Activated naive CD4-positive, alpha-beta T cell treated with Interleukin-2 at 50 U/mL for 16 hours (primary cell): ENCODE data around the gene BPIFB6.

Experiments used
- DNase-seq: peaks from one replicate; pipeline ENCODE4 v3.0.0-alpha.2; 2020

BPIFB6 gene

DNA sequence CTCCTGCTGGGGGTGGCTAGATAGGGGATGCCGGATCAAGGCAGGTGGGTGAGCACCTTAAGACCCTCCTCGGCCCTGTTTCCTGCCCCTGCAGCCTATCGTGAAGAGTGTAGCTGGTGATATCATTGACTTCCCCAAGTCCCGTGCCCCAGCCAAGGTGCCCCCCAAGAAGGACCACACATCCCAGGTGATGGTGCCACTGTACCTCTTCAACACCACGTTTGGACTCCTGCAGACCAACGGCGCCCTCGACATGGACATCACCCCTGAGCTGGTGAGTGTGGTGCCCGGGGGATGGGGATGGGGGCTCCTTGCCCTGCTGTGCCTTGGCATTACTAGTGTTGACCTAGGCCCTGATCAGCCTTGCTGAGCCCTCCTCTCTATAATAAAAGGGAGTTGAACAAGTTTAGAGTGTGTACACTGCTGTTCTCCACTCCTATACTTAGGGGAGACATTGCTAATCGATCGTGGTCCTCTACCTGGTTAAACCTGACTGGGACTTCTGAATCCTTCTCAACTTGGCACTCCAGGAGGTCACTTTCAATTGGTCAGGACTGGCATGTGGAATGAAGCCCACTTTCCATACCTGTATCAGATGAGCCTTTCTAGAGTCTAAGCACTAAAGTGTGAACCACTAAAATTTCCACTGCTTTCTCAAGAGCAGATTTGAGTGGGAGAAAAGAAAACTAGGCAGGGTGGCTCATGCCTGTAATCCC, 33.3 kb downstream of the BPIFB6 start:
- no peak for DNase-seq

DNA sequence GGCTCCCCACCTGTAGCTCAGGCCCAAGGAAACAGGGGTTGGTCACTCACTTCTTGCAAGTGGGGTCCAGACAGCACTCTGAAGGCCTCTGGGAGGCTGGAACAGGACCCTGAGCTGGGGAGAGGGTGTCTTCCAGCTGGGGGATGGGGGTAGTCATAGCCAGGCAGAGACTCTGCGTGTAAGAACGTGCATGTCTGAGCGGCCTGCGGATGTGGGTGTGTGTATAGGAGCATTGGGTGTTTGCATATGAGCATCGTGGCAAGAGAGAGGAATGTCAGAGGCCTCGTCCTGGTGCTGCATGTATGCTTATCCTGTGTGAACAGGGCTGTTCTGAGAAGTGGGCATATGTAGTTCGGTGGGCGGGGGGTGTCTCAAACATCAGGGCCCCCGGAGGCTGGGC, 34.3 kb downstream of the BPIFB6 start:
- DNase-seq: no peak

DNA sequence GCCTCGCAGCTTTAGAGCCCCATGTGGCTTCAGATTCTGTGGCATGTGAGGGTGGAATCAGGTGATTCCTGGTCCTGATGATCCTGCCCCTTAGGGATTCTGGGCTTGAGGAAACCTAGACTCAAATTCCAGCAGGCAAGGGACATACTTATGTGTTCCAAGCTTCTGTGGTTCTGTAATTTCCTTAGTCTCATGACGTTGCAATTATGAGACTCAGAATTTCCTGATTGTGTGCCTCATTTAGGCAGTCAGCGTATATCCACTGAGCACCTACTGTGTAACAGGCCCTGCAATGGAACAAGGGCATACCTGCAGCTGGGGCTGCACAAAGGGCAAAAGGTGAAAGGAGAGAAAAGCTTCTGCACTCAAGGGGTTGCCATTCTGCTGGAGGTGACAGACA, 36.4 kb downstream of the BPIFB6 start:
- DNase-seq: no peak

DNA sequence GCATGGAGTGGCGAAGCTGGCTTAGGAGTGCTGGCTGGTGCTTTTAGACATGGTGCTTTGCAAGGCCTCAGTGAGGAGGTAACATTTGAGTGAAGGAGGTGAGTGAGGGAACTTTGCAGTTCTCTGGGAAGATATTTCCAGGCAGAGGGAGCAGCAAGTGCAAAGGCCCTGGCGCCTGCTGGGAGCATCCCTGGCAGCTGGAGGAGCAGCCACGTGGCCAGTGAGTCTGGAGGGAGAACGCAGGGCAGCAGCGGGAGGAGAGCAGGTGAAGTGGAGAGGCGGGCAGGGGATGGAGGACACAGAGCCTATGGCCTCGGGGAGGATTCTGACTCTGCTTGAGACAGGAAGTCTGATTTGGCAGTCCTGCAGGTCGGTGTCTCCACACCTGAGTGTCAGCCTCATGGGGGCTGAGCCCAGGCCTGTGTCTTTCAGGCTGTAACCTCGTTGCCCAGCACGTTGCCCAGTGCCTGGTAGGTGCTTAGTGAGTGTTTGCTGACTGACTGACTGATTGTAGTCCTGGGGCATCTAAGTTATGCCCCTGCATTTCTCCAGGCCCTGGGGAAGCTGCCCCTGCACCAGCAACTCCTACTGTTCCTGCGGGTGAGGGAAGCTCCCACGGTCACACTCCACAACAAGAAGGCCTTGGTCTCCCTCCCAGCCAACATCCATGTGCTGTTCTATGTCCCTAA, 36.9 kb downstream of the BPIFB6 start:
- DNase-seq: no peak

DNA sequence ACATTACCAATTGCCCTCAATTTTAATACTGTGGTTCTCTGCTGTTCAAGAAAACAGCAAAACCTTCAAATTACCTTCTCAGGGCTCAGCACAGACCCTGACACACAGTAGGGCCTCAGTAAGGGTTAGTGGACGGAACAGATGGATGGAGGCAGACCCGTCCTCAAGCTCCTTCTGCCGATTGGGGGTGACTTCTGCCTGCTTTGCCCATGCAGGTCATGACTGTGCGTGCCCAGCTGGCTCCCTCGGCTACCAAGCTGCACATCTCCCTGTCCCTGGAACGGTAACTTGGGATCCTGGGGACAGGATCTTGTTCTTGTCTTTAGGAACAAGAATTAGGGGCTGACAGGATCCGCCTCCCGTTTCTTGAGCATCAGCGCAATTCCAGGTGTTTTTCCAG, 38.2 kb downstream of the BPIFB6 start:
- no peak for DNase-seq

DNA sequence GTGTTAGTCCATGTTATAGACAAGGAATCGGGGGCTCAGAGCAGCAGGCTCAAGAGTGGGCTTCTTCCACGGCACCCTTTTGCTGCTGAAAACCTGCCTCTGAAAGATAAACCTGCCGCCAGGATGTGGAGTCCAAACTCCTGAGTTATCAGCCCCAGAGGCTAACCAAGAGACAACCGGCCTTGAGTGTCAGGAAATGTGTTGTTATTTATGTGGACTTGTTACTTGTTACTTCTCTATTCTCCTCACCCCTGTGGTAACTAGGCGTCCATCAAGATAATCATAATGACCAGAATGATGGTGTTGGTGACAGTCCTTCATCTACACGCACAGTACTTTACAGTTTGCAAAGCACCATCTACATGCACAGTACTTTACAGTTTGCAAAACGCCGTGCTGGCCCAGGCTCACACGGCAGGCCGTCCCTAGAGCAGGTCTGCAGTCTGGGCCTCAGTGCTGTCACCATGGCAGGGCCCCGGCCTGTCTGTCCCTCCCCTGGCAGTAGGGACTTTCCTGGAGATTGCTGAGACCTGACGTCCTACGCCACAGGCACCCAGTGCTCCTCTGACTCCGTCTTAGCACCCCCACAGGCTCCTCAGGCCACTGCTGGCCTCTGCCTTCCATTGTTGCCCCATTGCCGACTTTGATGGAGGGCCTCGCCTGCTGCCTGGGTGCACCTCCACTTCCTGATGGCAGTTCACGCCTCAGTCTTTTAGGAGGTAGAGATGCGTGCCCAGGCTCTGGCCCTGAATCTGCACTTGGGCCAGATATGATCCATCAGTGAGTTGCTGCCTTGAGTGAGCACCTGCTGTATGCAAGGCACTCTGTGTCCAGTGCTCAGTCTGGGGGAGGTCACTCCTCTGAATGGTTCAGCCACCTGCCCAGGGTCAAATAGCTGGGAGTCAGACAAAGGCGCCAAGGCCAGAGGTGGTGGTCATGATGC, 38.9 kb downstream of the BPIFB6 start:
- DNase-seq: no peak

DNA sequence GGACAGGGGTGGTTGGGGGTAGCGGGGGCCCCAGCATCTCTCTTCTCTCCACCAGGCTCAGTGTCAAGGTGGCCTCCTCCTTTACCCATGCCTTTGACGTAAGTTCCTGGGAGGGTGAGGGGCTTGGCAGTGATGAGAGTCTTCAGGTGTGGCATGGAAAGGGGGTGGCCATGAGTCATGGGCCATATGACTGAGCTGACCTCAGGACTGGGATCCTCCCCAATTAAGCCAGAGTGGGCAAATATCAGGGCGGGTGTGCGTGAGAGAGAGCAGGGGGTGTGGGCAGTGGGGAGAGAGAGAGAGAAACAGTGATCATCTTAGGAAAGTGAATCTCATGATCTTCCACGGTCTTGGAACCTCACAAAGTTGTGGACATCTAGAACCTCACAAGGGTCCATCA, 39.8 kb downstream of the BPIFB6 start:
- no peak for DNase-seq

DNA sequence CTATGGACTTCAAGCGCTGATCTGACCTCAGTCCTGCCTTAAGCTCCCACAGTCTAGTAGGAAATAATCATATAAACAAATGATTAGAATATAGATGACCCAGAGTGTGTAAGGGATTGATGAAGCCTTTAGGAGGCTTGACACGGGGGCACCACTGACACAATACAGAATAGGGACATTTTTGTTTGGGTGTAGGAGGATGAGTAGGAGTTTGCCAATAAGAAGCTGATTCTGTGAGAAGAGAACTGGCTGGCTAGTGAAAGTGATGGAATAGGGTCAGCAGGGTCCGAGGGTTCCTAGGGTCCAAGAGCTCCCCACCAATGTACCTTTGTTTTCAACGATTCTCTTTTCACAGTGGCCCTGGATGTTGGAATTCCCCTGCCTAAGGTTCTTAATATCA, 40.9 kb downstream of the BPIFB6 start:
- no peak for DNase-seq

DNA sequence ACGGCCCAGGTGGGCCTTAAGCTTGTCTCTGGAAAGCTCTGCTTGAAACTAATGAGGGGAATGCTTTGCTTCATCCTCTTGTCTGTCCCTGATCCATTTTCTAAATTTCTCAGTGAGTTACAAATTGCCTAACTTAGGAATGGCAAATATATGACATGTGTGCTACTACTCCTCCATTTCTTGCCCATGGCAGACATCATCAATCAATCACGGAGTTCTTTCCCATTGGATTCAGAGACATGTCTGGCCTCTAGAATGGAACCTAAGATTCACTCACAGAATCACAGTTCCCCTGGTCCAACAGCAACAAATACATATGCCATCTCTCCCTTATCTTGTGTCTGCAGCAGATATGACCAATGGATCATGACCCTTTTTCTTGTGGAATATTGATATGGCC, 41.4 kb downstream of the BPIFB6 start:
- no peak for DNase-seq

DNA sequence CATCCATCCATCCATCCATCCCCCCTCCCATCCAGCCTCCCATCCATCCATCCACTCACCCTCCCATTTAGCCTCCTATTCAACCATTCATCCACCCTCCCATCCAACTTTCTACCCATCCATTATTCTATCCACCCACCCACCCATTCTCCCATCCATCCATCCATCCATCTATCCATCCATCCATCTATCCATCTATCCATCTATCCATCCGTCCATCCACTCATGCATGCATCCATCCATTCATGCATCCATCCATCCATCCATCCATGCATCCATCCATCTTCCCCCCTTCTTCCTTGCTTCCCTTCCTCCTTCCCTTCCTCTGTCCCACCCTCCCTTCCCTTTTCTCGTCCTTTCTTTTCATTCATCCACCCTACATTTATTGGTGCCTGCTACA, 43.2 kb downstream of the BPIFB6 start:
- DNase-seq: no peak

DNA sequence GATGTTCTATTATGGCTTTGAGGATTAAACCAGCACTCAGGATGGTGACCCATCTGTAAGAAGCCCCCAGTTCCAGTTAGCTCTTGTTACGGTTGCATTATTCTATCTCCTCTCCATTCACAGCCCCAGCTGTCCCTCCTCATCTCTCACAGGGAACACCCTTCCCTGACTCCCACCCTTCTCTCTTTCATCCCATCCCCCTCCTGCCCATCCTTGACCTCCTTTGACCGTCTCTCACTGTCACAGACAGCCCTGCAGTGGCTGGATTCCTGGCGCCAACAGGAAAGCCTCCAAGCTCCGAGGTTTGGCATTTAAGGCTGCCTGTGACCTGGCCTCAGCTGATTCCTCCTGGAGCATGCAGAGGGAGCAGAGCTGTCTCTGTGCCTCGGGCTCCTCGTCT, 43.8 kb downstream of the BPIFB6 start:
- DNase-seq: no peak

DNA sequence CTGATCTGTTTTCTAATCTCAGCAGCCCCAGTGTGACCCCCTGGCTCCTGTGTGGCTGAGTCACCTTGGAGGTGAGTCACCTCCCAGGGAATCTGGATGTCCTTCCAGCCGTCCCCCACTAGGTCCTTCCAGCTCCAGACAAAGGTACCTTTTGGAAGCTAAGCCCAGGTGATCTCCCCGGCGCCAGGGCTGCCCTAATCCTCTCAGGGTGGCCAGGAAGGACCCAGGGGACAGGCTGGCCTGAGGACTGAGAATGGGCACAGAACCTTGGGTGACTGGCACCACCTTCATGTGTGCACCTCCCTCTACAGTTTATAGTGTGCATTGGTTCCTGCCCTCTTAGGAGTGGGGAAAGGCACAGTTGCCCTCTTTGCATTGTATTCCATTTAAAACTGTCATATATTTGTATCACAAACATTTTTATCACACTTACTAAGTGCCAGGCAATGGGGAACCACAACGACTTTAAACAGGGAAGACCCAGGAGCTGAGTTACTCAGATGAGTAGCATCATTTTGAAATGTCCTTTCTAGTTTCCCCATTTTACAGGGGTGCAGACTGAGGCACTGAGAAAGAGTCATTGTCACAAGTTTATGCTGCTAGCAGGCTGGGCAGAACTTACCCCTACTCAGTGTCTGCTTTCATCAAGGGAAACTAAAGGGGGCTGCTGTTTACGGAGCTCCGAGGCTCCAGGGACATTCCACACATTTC, 45.4 kb downstream of the BPIFB6 start:
- no peak for DNase-seq

DNA sequence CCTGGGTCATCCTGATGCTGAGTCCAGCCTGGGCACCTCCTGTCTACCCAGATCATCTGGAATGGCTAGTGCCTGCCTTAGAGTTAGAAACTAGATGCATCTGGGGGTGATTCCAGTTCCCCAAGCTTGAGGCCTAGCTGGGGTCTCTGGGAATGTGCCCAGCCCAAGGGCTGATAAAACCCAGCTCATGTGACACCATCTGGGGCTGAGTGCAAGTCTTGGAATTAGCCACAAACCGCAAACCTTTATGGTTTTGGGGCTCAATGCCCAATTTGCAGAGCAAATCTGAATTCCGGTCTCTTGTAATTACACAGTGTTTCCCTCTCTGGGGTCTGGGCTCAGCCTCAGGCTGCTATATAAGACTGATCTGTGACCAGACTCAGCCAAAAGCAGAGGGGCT, 47.8 kb downstream of the BPIFB6 start, which contains the start of gene BPIFB4:
Gene BPIFB4, plus strand, starts transcription at position 385 of the 400 bp plus-strand sequence. CDS start 1,884 bp downstream, outside the sequence.
- DNase-seq: no peak

DNA sequence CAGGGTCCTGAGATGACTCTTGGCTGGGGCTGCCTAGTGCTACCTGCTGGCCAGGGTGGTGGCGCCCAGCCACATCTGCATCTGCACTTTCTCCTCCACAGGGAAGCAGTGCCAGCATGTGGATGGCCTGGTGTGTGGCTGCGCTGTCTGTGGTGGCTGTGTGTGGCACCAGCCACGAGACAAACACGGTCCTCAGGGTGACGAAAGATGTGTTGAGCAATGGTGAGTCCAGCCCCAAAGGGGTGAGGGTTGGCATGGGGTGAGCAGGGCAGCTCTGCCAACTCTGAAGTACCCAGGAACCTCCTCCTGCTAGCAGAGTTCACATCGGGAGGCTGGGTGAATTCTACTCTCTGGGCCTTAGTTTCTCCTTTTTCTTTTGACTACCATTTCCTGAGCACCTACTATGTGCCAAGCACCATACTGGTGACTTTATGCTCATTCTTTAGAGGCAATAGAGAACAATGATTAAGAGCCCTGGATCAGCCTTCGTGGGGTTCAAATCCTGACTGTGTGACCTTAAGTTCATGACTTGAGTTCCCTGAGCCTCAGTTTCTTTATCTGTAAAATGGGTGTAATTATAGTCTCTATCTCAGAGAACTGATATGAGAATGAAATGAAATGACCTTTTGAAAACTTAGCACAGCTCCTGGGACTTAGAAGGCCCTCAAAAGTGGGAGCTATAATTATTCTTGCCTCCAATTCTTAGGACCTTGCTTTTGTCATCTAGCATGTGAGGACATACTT, 50.1 kb downstream of the BPIFB6 start:
- DNase-seq: no peak

DNA sequence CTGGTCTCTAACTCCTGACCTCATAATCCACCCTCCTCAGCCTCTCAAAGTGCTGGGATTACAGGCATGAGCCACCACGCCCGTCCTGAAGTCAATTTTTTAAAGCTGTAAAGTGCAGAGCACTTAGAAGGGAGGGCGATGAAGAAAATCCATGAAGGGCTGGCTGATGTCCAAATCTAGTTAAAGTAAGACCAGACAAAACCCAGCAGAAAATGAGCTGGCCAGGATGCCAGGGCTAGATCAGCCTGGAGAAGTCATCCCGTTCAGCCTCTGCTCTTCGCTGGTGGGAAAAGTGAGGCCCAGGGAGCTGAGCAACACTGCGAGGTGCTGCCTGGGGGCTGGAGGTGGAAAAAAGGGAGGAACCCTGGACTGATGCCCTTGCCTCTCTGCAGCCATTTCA, 51.1 kb downstream of the BPIFB6 start:
- DNase-seq: no peak

DNA sequence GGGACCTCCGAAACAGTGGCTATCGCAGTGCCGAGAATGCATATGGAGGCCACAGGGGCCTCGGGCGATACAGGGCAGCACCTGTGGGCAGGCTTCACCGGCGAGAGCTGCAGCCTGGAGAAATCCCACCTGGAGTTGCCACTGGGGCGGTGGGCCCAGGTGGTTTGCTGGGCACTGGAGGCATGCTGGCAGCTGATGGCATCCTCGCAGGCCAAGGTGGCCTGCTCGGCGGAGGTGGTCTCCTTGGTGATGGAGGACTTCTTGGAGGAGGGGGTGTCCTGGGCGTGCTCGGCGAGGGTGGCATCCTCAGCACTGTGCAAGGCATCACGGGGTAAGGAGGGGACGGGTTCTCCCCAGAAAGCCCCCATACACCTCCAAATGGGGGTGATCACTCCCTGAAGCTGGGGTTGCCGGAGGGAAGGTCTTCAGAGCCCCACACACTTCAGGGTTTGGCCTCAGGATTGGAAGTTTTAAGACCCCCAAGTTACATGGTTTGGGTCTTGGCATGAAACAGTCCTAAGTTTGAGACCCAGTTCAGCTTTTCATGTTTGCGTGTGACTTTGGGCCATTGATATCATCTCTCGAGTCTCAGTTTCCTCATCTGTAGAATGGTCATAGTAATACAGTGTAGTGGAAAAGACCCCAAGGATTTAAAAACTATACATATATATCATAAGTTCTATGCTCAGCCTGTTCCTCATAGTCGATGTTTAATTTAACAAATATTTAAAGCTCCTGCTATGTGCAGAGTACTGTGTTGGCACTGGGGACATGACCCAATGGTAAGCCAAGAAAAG, 52.3 kb downstream of the BPIFB6 start:
- DNase-seq: no peak

DNA sequence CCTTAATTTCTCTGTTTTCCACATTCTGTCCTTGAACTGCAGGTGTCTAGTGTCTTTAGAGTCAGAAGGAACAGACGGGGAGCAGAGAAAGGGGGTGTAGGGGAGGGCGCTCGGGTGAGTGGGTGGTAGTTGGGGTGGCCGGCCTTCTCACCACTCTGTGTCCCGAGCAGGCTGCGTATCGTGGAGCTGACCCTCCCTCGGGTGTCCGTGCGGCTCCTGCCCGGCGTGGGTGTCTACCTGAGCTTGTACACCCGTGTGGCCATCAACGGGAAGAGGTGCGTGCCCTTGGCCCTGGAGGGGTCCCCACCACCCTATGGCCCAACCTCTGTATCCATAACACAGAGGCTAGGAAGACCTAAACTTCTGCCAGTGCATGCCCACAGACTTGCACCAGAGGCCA, 53.3 kb downstream of the BPIFB6 start:
- DNase-seq: no peak

DNA sequence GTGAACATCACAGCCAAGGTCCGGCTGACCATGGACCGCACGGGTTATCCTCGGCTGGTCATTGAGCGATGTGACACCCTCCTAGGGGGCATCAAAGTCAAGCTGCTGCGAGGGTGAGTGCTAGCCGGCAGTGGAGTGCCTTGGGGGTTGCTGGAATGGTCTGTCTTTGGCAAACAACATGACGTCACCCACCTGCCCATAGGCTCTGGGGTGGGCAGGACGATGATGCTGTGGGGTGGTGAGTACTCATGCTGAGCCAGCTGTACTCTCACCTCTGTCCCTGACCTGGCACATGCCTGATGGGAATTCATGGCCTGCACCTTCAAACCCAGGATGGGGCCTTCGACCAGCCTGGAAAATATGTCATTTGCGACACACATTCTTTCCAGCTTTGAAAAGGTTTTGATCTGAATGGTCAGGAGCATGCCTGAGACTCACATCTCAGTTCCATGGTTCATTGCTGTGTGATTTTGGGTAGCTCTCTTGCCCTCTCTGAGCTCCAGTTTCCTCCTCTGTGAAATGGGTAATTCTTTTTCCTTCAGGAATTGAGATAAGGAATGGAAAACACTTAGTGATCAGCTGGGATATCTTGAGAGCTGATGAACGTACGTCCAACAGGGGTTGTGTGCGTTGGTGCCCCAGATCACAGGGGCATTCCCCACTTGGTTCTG, 54.7 kb downstream of the BPIFB6 start:
- DNase-seq: no peak

DNA sequence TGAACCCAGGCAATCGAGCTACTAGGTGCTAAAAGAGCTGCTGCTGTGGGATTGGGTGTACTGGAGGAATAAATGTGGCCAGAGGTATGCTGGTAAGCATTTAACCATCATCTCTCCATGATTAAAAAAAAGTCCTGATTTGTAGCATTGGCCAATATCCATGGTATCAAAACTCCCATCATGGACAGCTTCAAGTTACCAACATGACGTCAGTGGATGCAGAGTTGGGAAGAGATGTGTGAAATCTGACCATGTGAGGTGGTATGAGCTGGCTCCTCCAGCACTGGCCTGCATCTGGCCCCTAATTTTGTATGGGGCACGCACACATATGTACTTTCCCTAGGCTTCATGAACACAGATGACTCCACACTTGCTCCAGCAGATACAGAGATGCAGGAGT, 59.7 kb downstream of the BPIFB6 start:
- DNase-seq: no peak

DNA sequence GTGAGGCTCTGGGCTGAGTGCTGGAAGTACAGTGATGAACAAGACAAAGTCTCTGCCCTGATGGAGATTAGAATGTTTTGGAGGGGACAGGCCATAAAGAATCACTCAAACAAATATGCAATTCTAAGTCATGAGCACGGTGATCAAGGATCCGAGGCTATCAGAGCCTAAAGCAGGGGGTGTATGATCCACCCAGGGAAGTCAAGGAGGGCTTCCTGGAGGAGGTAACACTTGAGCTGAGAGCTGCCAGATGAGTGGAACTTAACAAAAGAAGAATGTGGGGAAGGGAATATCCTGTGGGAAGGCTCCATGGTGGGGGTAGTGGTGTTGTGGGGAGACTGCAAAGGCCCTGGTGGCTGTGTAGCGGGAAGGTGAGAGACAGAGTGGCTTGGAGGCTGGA, 60.2 kb downstream of the BPIFB6 start:
- DNase-seq: no peak

DNA sequence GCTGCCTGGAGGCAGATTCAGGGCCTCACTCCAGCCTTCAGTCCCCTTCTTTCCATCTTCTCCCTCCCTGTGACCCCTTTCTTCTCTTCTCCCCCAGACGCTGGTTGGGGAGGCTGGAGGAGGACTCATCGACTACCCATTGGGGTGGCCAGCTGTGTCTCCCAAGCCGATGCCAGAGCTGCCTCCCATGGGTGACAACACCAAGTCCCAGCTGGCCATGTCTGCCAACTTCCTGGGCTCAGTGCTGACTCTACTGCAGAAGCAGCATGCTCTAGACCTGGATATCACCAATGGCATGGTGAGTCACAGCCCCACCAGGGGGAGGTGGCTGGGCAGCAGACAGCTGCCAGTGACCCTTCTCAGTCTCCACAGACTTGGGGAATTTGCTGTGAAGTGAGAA, 60.9 kb downstream of the BPIFB6 start:
- DNase-seq: no peak
